Heart right ventricle (tissue), 16 donors: Measurements from ENCODE around the gene FBXO44. TPM values are rescaled to one million over a fixed set of nuclear protein-coding genes. Genes with fewer than 3 reads are reported as not detected.
"Not testable (repeated sequence)": the region's sequence is repeated elsewhere in the genome, so short reads cannot be mapped to it uniquely, and the experiment has no call there.

ENCODE experiments used
- ATAC-seq, 8 donors: fragments of 200-7000 bp; cut with Tn5 transposase; one replicate each; pipeline ENCODE4 v1.9.1; 2020; ENCODE audit warnings: mild to moderate bottlenecking in 8 of 8, moderate library complexity in 8 of 8, moderate number of reproducible peaks in 1 of 8
- DNase-seq, 2 donors: peaks; one replicate each; pipeline ENCODE4 v3.0.0-alpha.2; 2020
- H3K27ac ChIP-seq, 10 donors: fragments of 200-600 bp; sonication (generic) in 2 of 10; one replicate each; pipeline versions ENCODE4 v1.5.0 to v1.8.0; 2020 to 2022; ENCODE audit warnings: mild to moderate bottlenecking in 3 of 10
- H3K27me3 ChIP-seq, 7 donors: fragments of 200-600 bp; one replicate each; pipeline ENCODE4 v1.8.0; 2021 to 2022; ENCODE audit warnings: mild to moderate bottlenecking in 2 of 7
- H3K36me3 ChIP-seq, 9 donors: fragments of 200-600 bp; sonication (generic) in 1 of 9; one replicate each; pipeline versions ENCODE4 v1.5.0 to v1.8.0; 2020 to 2022; ENCODE audit warnings: mild to moderate bottlenecking in 2 of 9
- H3K4me1 ChIP-seq, 9 donors: fragments of 200-600 bp; sonication (generic) in 1 of 9; one replicate each; pipeline versions ENCODE4 v1.5.0 to v1.8.0; 2020 to 2022; ENCODE audit warnings: mild to moderate bottlenecking in 4 of 9
- H3K4me3 ChIP-seq, 10 donors: fragments of 200-600 bp; sonication (generic) in 2 of 10; one replicate each; pipeline versions ENCODE4 v1.5.0 to v1.8.0; 2020 to 2022; ENCODE audit warnings: mild to moderate bottlenecking in 7 of 10, moderate library complexity in 2 of 10
- H3K9me3 ChIP-seq, 11 donors: fragments of 200-600 bp in 10 of 11; sonication (generic) in 2 of 11; one replicate each; pipeline versions ENCODE4 v1.5.0 to v1.8.0; 2013 to 2022; ENCODE audit warnings: mild to moderate bottlenecking in 2 of 11, control low read depth in 1 of 11, moderate library complexity in 1 of 11
- CTCF ChIP-seq, 9 donors: fragments of 200-600 bp; sonication (generic) in 2 of 9; IDR thresholded peaks; one replicate each; pipeline versions ENCODE4 v1.5.0 to v1.8.0; 2021 to 2022; ENCODE audit warnings: antibody characterized with exemption in 9 of 9, mild to moderate bottlenecking in 5 of 9, moderate library complexity in 1 of 9
- WGBS, 2 donors: extraction: QIAGEN DNeasy Blood & Tissue Kit; methylation state at CpG; one replicate each; pipeline ENCODE4 v1.1.7; 2013; ENCODE audit warnings: inconsistent platforms in 1 of 2; 5-methylcytosine and 5-hydroxymethylcytosine counted together
- intact Hi-C, 10 donors: fragments of 100-400 bp; cut with DNase I; formaldehyde crosslinking; loops; one replicate each; pipeline versions ENCODE4 v1.11.1 to v1.14.2; 2022
- polyA plus RNA-seq, 2 donors: library from polyadenylated mRNA; stranded (reverse); fragments of 200-250 nt; gene quantifications; one replicate each; pipeline ENCODE4 v1.2.3, GENCODE V29; 2013
- total RNA-seq, 10 donors: library from RNA; stranded (reverse); fragmentation: NEBNext Ultra II Directional in 3 of 10; extraction: Animal tissue kit (Norgen Biotek cat#: 25700) in 3 of 10; gene quantifications; one replicate each; pipeline versions ENCODE4 v1.2.1 to v1.2.4, GENCODE V29; 2021 to 2023
- donor health status: Arrhythmogenic right ventricular cardiomyopathy.
- donor health status: ischemic (EF 13 %, LVEDD 7.1; RV severe dilation, severe dysfunction).
- donor health status: healthy with polysubstance abuse.
- donor health status: DM: no; HTN: yes; CAD: no.
- donor health status: DM: no; HTN: no; CAD: no.
- donor health status: ischemic (EF 25% LVEDD 6.9; RV normal size, moderate dysfunction).
- donor health status: ischemic (EF 25% LVEDD 5.7; RV mildly dilated, moderate dysfunction).
- donor health status: healthy.
- donor health status: DM: yes; HTN: yes; CAD: no.
- donor health status: Ischemic cardiomyopathy.
- donor health status: ischemic (EF 35%, LVEDD 5.7; RV mildly dilated, moderate dysfunction).
- donor health status: nonischemic (EF 11% LVEDD 7.7; RV severe dilation, severe dysfunction).
- donor health status: DM: yes; HTN: yes; CAD: no.
- donor health status: PGD.
- donor health status: ischemic (EF 29% LVEDD 5.4; RV normal size, mild dysfunction).
- donor health status: nonischemic (EF 23%, LVEDD 6.1; RV moderate dilation, normal function).

Gene FBXO44
- total and polyA plus RNA-seq, 12 donors, result 10.1 to 28.2 (median 15.8) TPM

GRCh38 chr1:11642418-11643017, 12.2 kb upstream of the FBXO44 start:
- peak; percentile 91 to 99 (median 96) for TF ChIP-seq CTCF (IDR thresholded peaks at IDR 0.05)
- intact Hi-C loops, result loop anchor here (2.0 to 10.0 kb wide), 16 partner anchors 164 to 606 kb away; partner anchors contain the start of genes DISP3 (in 3 of the 10) and MASP2 (in 1 of the 10)
- H3K27me3 ChIP-seq, result peaks cover 0 to 70% (median 16%) of the 10 kb centered on the region in 7 donors
- peaks cover 0 to 17% (median 7%) of the 10 kb centered on the region in 9 donors for H3K4me1 ChIP-seq
- H3K36me3 ChIP-seq, H3K9me3 ChIP-seq, H3K4me3 ChIP-seq, H3K27ac ChIP-seq: not testable (repeated sequence)
- WGBS, 2 donors, result 56 to 58% methylated on average over 18 of the region's 18 CpGs
- ATAC-seq (peak; percentile 70 to 86 (median 82)), DNase-seq (peak in 1 of 2 donors; percentile 68)

- Histone ChIP-seq H3K9me3 (no peaks in the 10 kb centered on the region), H3K27me3 (peaks cover 0 to 65% (median 20%) of the 10 kb centered on the region in 7 donors), H3K27ac (no peak overlapping the region), H3K36me3 (no peaks in the 10 kb centered on the region), H3K4me1 (peaks cover 4 to 28% (median 14%) of the 10 kb centered on the region in 9 donors), H3K4me3 (no peak overlapping the region)
- TF ChIP-seq CTCF (IDR thresholded peaks at IDR 0.05), result no peak
- 40% methylated on average over 5 of the region's 5 CpGs for WGBS, 2 donors
- intact Hi-C loops, result loop anchor here (2.0 to 10.0 kb wide), 16 partner anchors 165 to 607 kb away; partner anchors contain the start of genes DISP3 (in 3 of the 10) and MASP2 (in 1 of the 10)
- DNase-seq, result no peak
- ATAC-seq, result no peak
Observed at GRCh38 chr1:11643782-11644181, 10.9 kb upstream of the FBXO44 start.

GRCh38 chr1:11645270-11645669, 9.4 kb upstream of the FBXO44 start:
- DNase-seq, result no peak
- TF ChIP-seq CTCF (IDR thresholded peaks at IDR 0.05), result no peak
- 85 to 91% methylated on average over 5 of the region's 5 CpGs for WGBS, 2 donors
- Histone ChIP-seq H3K4me1 (peaks cover 3 to 38% (median 17%) of the 10 kb centered on the region in 9 donors), H3K4me3 (no peak overlapping the region), H3K27me3 (peaks cover 3 to 68% (median 30%) of the 10 kb centered on the region in 7 donors), H3K36me3 (no peaks in the 10 kb centered on the region), H3K9me3 (no peaks in the 10 kb centered on the region), H3K27ac (no peak overlapping the region)
- no peak for ATAC-seq
- intact Hi-C loops, result loop anchor here in 5 of 10 donors (5.0 to 10.0 kb wide), 6 partner anchors 168 to 608 kb away; partner anchors contain the start of genes DISP3 (in 2 of the 5) and MASP2 (in 1 of the 5)

GRCh38 chr1:11645670-11646265, 8.9 kb upstream of the FBXO44 start:
- intact Hi-C loops, result loop anchor here in 5 of 10 donors (5.0 to 10.0 kb wide), 6 partner anchors 168 to 608 kb away; partner anchors contain the start of genes DISP3 (in 2 of the 5) and MASP2 (in 1 of the 5)

More at GRCh38 chr1:11645670-11646265, 8.9 kb upstream of the FBXO44 start:
- Histone ChIP-seq H3K27me3 (peaks cover 3 to 71% (median 33%) of the 10 kb centered on the region in 7 donors), H3K9me3 (no peaks in the 10 kb centered on the region), H3K4me3 (no peak overlapping the region), H3K27ac (no peak overlapping the region), H3K36me3 (no peaks in the 10 kb centered on the region), H3K4me1 (peaks cover 0 to 39% (median 21%) of the 10 kb centered on the region in 9 donors)
- ATAC-seq, result peak in 7 of 8 donors; percentile 30 to 59 (median 46)
- TF ChIP-seq CTCF (IDR thresholded peaks at IDR 0.05), result peak; percentile 63 to 85 (median 81)
- 28 to 29% methylated on average over 8 of the region's 8 CpGs for WGBS, 2 donors
- DNase-seq, result peak; percentile 69 to 82
